ENCODE results near the gene SERPINA5. TPM values are rescaled to one million over a fixed set of nuclear protein-coding genes. Genes with fewer than 3 reads are reported as not detected.

SERPINA5 gene
- total and polyA plus RNA-seq, 2 donors (not counting 1 experiment from before 2014, with no cell fraction given), result not detected

DNA sequence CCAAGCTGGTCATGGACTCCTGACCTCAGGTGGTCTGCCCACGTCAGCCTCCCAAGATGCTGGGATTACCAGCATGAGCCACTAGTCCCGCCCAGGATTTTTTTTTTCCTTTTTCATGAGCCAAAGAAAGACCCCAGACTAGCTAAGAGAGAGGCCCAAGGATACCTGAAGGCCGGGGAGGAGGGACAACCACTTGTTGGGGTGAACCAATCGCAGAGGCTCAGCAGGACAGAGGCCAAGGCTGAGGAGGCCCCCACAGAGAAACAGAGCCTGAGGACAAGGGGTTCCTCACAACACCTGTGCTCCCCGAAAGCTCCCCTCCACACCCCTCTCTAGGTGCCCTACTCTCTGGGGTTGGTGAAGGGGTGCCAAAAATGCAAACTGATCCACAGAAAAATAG, 30.0 kb downstream of the SERPINA5 start:
- Histone ChIP-seq H3K4me1 (ENCODE audit: control insufficient read depth, extremely low read depth, insufficient read depth, low read length) (no peaks in the 10 kb centered on the region), H3K4me2 (ENCODE audit: extremely low read depth, insufficient read depth, low read length) (no peak overlapping the region), H3K79me2 (ENCODE audit: control insufficient read depth, insufficient read depth, low read length) (no peaks in the 10 kb centered on the region), H3K27ac (ENCODE audit: insufficient read depth, low read length) (no peak overlapping the region), H4K20me1 (ENCODE audit: control insufficient read depth, extremely low read depth, insufficient read depth, low read length) (no peaks in the 10 kb centered on the region), H3K4me3 (replicated peaks in 1 of 4; ENCODE audit: control extremely low read depth in 1 of 4, insufficient read depth in 1 of 4, low read depth in 3 of 4, low read length in 4 of 4) (no peak overlapping the region), H3K36me3 (ENCODE audit: control insufficient read depth, insufficient read depth, low read length) (no peaks in the 10 kb centered on the region), H3K9ac (ENCODE audit: insufficient read depth, low read length) (no peak overlapping the region), H3K9me3 (ENCODE audit: control insufficient read depth, insufficient read depth, low read depth, low read length) (no peaks in the 10 kb centered on the region), H2AFZ (ENCODE audit: low read length) (no peak overlapping the region), H3K27me3 (ENCODE audit: control insufficient read depth, insufficient read depth, low read length) (no peaks in the 10 kb centered on the region)
- DNase-seq (ENCODE audit: low read depth in 2 of 2), result no peak
- no peak for TF ChIP-seq EZH2 (IDR thresholded peaks at IDR 0.05; ENCODE audit: low read length, missing control alignments)
- TF ChIP-seq, protein P1, sequence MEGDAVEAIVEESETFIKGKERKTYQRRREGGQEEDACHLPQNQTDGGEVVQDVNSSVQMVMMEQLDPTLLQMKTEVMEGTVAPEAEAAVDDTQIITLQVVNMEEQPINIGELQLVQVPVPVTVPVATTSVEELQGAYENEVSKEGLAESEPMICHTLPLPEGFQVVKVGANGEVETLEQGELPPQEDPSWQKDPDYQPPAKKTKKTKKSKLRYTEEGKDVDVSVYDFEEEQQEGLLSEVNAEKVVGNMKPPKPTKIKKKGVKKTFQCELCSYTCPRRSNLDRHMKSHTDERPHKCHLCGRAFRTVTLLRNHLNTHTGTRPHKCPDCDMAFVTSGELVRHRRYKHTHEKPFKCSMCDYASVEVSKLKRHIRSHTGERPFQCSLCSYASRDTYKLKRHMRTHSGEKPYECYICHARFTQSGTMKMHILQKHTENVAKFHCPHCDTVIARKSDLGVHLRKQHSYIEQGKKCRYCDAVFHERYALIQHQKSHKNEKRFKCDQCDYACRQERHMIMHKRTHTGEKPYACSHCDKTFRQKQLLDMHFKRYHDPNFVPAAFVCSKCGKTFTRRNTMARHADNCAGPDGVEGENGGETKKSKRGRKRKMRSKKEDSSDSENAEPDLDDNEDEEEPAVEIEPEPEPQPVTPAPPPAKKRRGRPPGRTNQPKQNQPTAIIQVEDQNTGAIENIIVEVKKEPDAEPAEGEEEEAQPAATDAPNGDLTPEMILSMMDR (conservative IDR thresholded peaks at IDR 0.05 in 1 of 2, IDR thresholded peaks at IDR 0.05 in 1 of 2; ENCODE audit: low read depth in 1 of 2, low read length in 2 of 2), result no peak

DNA sequence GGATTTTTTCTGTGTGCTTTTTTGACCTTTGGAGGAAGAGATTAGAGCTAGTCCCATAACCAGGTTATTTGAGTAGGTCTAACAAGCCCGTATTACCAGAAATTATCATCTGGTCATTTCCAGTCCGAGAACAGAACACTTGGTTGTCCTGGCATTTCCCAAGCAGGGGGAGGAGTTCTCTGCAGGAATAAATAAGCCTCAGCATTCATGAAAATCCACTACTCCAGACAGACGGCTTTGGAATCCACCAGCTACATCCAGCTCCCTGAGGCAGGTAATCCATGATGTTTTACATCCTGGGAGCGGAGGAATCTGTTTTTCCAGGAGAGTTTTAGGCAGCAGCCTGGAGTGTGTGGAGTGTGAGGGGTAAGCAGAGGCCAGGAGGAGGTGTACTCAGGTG, 30.9 kb downstream of the SERPINA5 start, which contains the start of gene SERPINA3:
SERPINA3 (plus strand) TSS at position 218 of the 400 bp plus-strand sequence. CDS start 2,051 bp downstream, outside the sequence.
- H3K79me2 ChIP-seq (ENCODE audit: control insufficient read depth, insufficient read depth, low read length), result no peaks in the 10 kb centered on the region
- H3K27ac ChIP-seq (ENCODE audit: insufficient read depth, low read length), result no peak within 1 kb of the TSS
- peak; percentile 40 to 70 for DNase-seq (ENCODE audit: low read depth in 2 of 2)
- no peaks in the 10 kb centered on the region for H3K36me3 ChIP-seq (ENCODE audit: control insufficient read depth, insufficient read depth, low read length)
- H4K20me1 ChIP-seq (ENCODE audit: control insufficient read depth, extremely low read depth, insufficient read depth, low read length), result no peaks in the 10 kb centered on the region
- H3K4me1 ChIP-seq (ENCODE audit: control insufficient read depth, extremely low read depth, insufficient read depth, low read length), result no peaks in the 10 kb centered on the region
- no peak within 1 kb of the TSS for H3K9ac ChIP-seq (ENCODE audit: insufficient read depth, low read length)
- no peak for TF ChIP-seq EZH2 (IDR thresholded peaks at IDR 0.05; ENCODE audit: low read length, missing control alignments)
- TF ChIP-seq, protein P1 (conservative IDR thresholded peaks at IDR 0.05 in 1 of 2, IDR thresholded peaks at IDR 0.05 in 1 of 2; ENCODE audit: low read depth in 1 of 2, low read length in 2 of 2), result no peak
- H3K4me3 ChIP-seq (replicated peaks in 1 of 4; ENCODE audit: control extremely low read depth in 1 of 4, insufficient read depth in 1 of 4, low read depth in 3 of 4, low read length in 4 of 4), result no peak within 1 kb of the TSS
- H3K27me3 ChIP-seq (ENCODE audit: control insufficient read depth, insufficient read depth, low read length), result no peaks in the 10 kb centered on the region
- no peak within 1 kb of the TSS for H2AFZ ChIP-seq (ENCODE audit: low read length)
- H3K4me2 ChIP-seq (ENCODE audit: extremely low read depth, insufficient read depth, low read length), result no peak within 1 kb of the TSS
- no peaks in the 10 kb centered on the region for H3K9me3 ChIP-seq (ENCODE audit: control insufficient read depth, insufficient read depth, low read depth, low read length)

DNA sequence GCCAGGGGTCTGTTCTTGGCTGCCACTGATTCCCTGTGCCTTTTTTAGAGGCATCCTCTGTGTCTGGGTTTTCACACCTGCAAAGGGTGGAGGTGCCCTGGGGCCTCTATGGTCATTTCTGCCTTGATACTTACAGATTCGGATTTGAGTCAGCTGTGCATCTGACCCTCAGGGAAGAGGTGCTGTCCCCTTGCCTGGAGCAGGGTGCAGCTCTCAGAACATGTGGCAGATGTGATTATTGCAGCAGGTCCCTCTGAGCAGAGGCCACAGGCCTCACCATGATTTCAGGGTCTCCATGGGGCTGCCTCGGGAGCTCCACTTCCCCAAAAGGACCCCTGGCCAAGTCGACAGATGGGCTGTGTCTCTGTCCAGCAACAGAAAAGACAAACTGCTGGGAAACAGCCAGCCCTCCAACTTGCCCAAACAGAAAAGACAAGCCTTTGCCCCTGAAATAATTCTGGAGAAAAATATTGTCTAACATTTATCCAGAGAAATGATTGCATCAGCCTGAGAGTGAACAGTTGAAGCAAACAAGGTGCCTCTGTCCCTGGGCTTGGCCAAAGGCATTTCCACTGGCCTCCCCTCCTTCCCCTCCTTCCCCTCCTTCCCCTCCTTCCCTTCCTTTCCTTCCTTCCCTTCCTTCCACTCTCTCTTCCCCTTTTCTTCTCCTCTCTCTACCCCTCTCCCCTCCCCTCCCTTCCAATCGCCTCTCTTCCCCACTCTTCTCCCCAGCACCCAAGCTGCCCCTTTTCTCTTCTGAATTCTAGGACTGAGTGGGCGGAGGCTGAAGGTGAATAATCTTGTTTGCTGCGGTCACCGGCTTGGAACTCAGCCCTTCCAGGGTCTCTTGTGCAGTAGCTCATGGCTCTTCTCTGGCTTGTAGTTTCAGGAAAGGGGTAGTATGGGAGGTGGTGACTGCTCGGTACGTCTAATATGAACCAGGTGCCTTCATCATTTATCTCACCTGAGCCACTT, 31.6 kb downstream of the SERPINA5 start:
- TF ChIP-seq EZH2 (IDR thresholded peaks at IDR 0.05; ENCODE audit: low read length, missing control alignments), result no peak
- TF ChIP-seq, protein P1 (conservative IDR thresholded peaks at IDR 0.05 in 1 of 2, IDR thresholded peaks at IDR 0.05 in 1 of 2; ENCODE audit: low read depth in 1 of 2, low read length in 2 of 2), result no peak
- H3K4me2 ChIP-seq (ENCODE audit: extremely low read depth, insufficient read depth, low read length), result no peak overlapping the region
- peak; percentile 51 to 81 for DNase-seq (ENCODE audit: low read depth in 2 of 2)
- H3K27ac ChIP-seq (ENCODE audit: insufficient read depth, low read length), result no peak overlapping the region
- no peaks in the 10 kb centered on the region for H3K79me2 ChIP-seq (ENCODE audit: control insufficient read depth, insufficient read depth, low read length)
- H3K4me1 ChIP-seq (ENCODE audit: control insufficient read depth, extremely low read depth, insufficient read depth, low read length), result no peaks in the 10 kb centered on the region
- H3K36me3 ChIP-seq (ENCODE audit: control insufficient read depth, insufficient read depth, low read length), result no peaks in the 10 kb centered on the region
- no peak overlapping the region for H3K4me3 ChIP-seq (replicated peaks in 1 of 4; ENCODE audit: control extremely low read depth in 1 of 4, insufficient read depth in 1 of 4, low read depth in 3 of 4, low read length in 4 of 4)
- no peak overlapping the region for H3K9ac ChIP-seq (ENCODE audit: insufficient read depth, low read length)
- no peaks in the 10 kb centered on the region for H3K9me3 ChIP-seq (ENCODE audit: control insufficient read depth, insufficient read depth, low read depth, low read length)
- H2AFZ ChIP-seq (ENCODE audit: low read length), result no peak overlapping the region
- H4K20me1 ChIP-seq (ENCODE audit: control insufficient read depth, extremely low read depth, insufficient read depth, low read length), result no peaks in the 10 kb centered on the region
- H3K27me3 ChIP-seq (ENCODE audit: control insufficient read depth, insufficient read depth, low read length), result no peaks in the 10 kb centered on the region

Measured in fibroblast of lung (primary cell).